AML-193 (cell line): ENCODE measurements around the gene MUC7.
"Not testable (repeated sequence)": the region's sequence is repeated elsewhere in the genome, so short reads cannot be mapped to it uniquely, and the experiment has no call there.

Experiments used
- DNase-seq, 2 experiments: peaks; one replicate each; lab custom pipeline; 2025; lab: John Stamatoyannopoulos, UW

Gene MUC7

GRCh38 chr4:70471897-70472296 is at the start of gene MUC7:
TSS of gene MUC7 (plus strand) at chr4:70472197. CDS start at chr4:70474022, 1,825 bp downstream.
- no peak for DNase-seq

- no peak for DNase-seq
Observed at GRCh38 chr4:70425306-70425705, 46.7 kb upstream of the MUC7 start.

DNA sequence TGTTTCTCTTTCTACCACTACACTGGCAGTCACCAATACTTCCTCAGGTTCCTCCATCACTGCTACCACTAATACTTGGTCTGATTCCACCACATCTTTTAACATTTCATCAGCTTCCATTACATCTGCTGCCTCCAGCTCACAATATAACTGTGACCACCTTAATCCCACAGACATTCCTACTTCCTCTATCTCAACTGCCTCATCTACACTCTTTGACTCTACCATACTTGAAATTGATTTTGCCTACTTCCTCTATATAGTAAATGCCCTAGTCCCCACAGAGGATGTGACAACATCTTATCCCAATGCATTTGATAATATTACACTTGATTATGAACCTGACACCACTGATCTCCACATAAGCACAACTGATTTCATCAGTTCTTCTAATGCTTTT is 45.2 kb upstream of the MUC7 start:
- DNase-seq = no peak

- no peak for DNase-seq
Observed at GRCh38 chr4:70437197-70437596, 34.8 kb upstream of the MUC7 start.

DNA sequence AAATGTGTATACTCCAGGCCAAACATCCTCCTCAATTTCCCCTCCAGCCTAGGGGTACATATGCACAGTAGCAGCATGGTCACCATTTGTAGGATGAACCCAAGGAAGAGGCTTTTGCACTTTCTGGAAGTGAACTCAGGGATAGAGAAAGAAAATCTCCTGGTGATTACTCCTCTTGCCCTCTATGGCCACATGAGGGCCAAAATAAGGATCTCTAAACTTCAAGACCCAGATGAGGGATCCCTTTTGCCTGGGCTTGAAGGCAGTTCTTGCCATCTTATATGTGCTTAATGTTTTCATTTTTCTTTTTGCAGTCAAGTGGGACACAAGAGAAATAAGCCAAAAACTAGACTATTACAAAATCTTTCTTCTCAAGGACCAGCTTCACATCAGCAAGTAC is 29.5 kb upstream of the MUC7 start:
- DNase-seq = no peak

GRCh38 chr4:70443329-70443728 is 28.7 kb upstream of the MUC7 start:
- DNase-seq = no peak

DNA sequence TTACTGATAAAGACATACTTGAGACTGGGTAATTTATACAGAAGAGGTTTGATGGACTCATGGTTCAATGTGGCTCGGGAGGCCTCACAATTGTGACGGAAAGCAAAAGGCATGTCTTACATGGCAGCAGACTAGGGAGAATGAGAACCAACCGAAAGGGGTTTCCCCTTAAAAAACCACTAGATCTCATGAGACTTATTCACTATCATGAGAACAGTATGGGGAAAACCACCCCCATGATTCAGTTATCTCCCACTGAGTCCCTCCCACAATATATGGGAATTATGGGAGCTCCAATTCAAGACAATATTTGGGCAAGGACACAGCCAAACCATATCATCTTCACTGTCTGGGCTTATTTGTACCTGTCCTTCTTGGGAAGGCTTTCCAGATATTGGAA is 22.8 kb upstream of the MUC7 start:
- no peak for DNase-seq

GRCh38 chr4:70452946-70453345 is 19.1 kb upstream of the MUC7 start:
- DNase-seq = no peak

DNA sequence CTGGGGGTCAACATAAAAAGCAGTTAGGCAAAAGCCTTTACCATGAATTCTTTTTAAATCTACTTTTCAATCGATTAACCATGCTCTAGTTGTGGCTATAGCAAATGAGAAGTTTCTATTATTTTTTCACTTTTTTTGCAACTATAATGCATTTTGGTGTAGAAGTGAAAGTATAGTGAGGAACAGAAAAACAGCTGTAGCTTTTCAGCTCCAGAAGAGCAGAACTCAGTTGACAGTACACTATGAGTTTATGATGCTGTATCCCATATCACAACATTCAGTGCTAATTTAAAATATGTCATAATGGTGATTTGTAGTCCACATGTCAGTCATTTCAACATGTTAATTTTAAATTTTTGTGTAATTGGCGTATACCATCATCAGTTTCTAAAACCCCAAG is 8.7 kb upstream of the MUC7 start:
- no peak for DNase-seq

- no peak for DNase-seq
Observed at GRCh38 chr4:70473679-70474078, 1.7 kb downstream of the MUC7 start.

DNA sequence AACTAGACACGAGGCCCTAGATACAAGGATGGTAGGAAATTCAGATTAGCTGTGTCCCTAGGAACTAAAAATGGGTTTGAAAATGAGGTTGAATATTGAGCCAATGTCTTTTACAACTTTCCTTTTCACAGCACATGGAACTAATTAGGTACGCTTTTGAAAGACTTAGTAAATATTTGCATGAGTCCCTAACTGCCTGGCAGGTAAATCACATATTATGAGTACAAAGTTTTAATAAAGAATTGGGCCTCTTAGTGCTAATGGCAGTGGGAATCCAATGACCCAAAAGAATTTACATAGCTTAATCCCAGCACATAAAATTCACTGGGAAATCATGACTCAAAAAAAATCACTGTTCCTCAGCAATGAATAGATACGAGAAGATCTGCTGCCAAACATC is 16.8 kb downstream of the MUC7 start:
- no peak for DNase-seq

DNA sequence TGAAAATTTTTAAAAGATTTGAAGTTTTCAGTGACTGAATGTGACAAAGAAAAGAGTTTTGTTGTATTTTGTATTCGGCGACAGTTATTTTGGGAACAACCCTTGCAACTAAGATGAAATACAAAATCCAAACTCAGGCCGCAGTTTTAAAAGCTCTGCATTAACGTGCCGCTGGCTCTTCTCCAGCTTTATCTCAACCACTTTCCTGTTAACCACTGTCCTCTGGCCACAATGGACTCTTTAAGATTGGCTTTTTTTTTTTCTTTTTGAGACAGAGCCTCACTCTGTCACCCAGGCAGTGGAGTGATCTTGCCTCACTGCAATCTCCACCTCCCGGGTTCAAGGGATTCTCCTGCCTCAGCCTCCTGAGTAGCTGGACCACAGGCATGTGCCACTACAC is 24.2 kb downstream of the MUC7 start:
- DNase-seq = no peak

- not testable (repeated sequence) for DNase-seq
Observed at GRCh38 chr4:70501838-70502237, 29.8 kb downstream of the MUC7 start.

- no peak for DNase-seq
Observed at GRCh38 chr4:70504733-70505132, 32.7 kb downstream of the MUC7 start.

GRCh38 chr4:70505151-70505748 is 33.3 kb downstream of the MUC7 start:
- DNase-seq = peak; percentile 19 to 43

DNA sequence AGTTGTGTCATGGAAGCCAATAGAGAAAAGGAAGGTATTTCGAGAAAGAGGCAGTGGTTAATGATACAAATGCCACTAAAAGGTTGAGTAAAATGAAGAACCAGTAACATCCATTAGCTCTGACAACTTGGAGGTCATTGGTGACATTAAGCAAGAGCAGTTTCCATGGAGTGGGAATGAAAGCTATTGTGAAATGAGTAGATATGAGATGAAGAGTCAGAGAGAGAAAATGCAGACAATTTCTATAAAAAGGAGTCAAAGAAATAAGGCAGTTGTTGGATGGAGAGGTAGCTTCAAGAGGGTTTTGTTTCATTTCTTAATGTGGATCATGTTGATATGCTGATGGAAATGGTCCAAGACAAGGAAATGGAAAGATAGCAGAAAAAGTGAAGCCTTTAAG is 36.8 kb downstream of the MUC7 start:
- no peak for DNase-seq

DNA sequence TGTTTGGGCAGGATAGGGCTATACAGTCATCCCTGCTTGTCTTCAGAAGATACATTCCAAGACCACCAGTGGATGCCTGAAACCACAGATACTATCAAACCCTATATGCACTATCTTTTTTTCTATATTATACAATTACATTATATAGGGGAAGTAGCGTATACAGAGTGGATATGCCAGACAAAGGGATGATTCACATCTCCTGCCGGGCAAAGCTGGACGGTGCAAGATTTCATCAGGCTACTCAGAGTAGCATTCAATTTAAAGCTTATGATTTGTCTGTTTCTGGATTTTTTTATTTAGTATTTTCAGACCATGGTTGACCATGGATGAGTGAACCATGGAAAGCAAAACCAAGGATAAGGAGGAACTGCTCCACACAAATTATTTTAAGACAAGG is 39.4 kb downstream of the MUC7 start:
- no peak for DNase-seq

DNA sequence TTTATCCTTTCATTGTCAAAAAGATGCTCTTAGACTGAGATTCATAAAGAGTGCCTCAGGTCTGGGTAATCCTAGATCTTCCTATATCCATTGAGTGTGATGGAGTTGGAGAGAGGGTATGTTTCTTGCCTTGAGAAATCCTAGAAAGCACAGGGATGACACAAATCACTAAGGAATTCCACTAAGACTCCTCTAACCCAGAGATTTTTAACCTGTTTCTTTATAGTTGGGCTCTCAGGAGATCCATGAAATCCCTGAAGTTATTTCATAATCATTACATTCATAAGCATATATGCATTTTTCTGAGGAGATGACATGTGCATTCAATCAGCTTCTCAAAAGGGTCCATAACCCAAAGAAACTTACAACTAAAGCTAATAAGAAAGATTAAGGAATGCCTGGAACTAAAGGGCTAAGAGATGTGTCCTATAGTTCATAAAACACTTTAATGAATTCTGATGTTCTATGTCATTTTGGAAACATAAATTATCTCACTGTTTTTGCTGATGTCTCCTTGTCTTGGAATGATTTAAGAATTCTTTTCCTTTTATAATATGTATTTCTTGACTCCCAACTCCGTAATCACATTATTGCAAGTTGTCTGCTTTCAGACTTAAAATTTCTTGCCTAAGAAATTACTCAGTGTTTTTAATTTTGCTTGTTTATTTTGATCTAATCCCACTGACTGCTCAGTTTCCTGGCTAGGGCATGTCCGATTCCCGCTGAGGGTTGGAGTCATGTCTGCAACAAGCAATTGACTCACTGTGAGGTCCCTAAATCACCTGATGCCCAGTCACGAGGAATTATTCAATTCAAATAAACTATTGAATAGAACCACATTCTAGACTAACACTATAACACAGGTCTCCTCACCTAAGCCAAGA is 43.6 kb downstream of the MUC7 start:
- no peak for DNase-seq

GRCh38 chr4:70518269-70518668 is 46.3 kb downstream of the MUC7 start, which contains the start of gene AMTN:
TSS of gene AMTN (plus strand) at chr4:70518569. CDS start at chr4:70518778, 209 bp downstream.
- no peak for DNase-seq

- no peak for DNase-seq
Observed at GRCh38 chr4:70518716-70519115, 46.7 kb downstream of the MUC7 start.

DNA sequence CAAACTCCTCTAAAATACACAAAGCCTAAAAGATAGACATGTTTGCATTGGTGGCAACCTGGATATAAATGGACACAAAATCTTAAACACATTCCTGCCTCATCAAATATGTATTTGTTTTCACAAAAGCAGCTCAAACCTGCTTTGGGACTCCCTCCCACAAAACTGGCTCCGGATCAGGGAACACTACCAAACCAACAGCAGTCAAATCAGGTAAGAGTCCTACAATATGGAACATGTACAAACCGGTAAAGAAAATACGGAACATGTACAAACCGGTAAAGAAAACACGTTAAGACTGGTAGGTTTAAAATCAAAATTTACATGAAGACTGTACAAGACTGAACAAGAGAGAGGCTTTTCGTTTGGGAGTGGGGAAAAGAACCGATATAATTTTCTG is 50.6 kb downstream of the MUC7 start:
- no peak for DNase-seq

GRCh38 chr4:70530997-70531396 is 59.0 kb downstream of the MUC7 start:
- no peak for DNase-seq

DNA sequence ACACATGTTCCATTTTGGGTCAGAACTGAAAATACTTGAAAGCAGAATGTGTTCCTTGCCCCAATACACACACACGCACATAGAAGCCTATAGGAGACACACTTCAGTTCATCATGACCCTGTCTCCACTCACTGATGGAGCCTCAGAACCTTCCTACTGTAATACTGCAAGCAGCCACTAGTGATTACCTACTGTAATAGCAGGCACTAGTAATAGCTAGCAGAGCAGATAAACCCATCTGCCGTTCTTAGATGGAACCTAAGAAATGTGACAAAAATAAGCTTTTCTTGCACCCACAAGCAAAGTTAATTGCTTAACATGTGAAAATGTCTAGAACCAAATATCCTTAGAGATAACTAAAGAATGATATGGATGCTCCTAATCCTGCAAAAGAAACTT is 60.0 kb downstream of the MUC7 start:
- DNase-seq = peak in 1 of 2 experiments; percentile 3
